ENCODE data around the gene KATNB1.

The KATNB1 gene, protein sequence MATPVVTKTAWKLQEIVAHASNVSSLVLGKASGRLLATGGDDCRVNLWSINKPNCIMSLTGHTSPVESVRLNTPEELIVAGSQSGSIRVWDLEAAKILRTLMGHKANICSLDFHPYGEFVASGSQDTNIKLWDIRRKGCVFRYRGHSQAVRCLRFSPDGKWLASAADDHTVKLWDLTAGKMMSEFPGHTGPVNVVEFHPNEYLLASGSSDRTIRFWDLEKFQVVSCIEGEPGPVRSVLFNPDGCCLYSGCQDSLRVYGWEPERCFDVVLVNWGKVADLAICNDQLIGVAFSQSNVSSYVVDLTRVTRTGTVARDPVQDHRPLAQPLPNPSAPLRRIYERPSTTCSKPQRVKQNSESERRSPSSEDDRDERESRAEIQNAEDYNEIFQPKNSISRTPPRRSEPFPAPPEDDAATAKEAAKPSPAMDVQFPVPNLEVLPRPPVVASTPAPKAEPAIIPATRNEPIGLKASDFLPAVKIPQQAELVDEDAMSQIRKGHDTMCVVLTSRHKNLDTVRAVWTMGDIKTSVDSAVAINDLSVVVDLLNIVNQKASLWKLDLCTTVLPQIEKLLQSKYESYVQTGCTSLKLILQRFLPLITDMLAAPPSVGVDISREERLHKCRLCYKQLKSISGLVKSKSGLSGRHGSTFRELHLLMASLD

DNA sequence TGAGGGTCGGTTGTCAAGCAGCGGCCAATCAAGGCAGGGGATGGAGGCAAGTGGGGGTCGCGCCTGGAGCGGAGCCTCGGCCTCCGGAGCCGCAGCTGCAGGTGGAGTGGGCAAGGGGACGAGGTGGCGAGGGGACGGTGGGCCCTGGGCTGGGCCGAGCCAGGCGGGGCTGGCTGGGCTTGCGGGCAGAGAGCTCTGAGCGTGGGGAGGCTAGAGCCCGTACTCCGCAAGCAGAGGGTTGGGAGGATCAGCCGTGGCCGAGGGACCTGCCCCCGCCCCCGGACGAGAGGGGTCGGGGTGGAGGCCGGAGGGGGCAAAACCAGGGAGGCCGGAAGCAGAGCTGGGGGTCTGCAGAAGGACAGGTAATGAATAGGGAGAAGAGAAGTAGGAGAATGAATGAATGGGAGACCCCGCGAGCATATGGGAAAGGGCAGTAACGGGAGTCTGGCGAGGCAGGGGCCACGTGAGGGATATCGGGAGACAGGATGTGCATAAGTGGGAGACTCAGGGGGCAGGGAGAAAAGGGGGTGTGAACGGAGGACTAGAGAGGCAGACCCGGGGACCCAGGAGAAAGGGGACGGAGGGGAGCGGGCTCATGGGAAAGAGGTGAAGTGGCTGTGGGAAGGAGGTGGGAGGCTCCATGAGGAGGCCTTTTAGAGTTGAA is at the start of gene KATNB1:
Gene KATNB1 (plus strand): TSS at position 16 of the 664 bp plus-strand sequence. CDS start 1,474 bp downstream, outside the sequence.
- DNase-seq: no peak

DNA sequence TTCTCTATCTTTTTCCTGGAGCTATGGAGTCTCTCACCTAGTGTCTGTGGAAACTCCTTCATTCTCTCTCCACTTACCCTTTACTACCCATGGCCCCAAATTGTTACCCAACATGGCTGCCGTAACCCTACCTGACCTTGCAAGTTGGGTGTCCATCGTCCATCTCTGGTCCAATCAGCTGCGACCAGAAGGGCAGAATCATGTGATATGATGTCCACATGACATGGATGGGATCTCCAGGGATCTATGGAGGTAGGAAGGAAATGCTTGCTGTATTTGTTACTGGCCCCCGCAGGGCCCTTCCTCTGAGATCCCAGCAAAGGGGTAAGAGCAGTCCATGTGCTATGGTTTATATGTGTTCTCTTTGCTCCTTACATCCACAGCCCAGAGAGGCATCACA is 49.0 kb upstream of the KATNB1 start:
- no peak for DNase-seq

DNA sequence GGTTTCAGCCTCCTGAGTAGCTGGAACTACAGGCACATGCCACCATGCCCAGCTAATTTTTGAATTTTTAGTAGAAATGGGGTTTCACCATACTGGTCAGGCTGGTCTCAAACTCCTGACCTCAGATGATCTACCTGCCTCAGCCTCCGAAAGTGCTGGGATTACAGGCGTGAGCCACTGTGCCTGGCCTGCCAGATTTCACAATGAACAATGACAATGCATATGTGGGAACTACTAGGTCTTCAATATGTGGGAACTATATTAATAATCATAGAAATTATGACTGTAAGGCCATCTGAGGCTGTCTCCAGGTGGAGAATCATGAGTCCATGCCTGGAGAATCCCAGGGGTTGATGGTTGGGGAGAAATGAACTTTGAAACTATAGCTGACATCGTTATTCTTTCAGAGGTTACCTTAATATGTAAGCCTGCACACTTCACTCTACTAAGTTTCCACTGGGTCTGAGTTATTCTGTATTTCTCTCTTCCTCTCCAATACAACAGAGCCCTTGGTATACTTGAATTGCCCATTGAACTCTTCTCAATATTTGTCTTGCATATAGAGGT is 48.1 kb upstream of the KATNB1 start:
- DNase-seq: no peak

DNA sequence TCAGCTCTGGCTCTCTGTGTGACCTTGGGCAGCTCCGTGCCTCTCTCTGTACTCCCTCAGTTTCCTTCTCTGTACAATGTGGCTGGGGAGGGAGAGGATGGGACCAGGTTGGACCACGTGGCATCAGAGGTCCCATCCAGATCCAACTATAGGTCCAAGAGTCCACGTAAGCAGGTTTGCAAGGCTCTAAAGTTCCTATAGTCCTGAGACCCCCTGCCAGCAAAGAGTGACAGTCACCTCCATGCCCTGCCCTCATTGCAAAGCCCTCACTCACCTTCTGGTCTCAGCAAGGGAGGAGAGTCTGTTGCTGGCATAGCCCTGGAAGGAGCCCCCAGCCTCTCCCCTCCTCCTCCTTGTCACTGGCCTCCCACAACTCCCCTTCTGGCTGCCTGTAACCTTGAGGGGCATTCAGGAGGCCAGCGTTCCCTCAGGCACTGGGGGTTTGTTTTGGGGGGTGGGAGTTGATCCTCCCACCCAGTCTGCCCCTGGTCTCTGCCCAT is 47.0 kb upstream of the KATNB1 start:
- no peak for DNase-seq

DNA sequence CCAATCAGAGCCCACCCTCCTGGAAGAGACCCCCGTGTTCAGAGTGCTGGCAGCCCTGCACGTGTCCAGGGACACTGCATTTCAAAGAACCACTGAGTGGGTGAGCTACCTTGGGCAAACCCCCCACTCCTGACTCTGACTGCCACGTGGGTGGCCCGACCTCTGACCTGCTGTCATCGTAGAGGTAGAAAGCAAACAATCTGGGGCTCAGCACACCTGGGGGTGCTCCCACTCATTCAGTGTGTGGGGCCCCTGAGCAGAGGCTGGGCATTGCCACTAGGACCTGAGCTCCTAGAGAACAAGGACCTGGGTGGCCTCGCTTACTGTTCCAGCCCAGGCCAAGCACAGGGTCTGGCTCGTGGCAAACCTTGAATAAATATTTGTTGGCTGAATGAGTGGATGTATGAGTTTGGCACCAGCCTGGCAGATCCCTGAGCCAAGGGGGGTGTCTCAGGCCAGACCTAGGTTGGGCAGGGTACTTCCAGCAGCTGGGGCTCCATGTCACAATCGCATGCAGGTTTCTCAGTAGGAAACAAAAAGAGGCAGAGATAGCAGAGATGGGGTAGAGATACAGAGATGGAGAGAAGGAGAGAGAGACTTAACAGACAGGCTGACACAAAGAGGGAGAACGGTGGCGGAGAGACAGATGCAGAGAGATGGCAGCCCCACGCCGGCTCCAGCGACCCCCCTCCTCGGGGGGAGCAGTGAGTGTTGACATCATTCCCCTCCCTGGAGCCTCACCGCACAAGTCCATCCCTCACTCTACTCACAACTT is 46.4 kb upstream of the KATNB1 start:
- no peak for DNase-seq

DNA sequence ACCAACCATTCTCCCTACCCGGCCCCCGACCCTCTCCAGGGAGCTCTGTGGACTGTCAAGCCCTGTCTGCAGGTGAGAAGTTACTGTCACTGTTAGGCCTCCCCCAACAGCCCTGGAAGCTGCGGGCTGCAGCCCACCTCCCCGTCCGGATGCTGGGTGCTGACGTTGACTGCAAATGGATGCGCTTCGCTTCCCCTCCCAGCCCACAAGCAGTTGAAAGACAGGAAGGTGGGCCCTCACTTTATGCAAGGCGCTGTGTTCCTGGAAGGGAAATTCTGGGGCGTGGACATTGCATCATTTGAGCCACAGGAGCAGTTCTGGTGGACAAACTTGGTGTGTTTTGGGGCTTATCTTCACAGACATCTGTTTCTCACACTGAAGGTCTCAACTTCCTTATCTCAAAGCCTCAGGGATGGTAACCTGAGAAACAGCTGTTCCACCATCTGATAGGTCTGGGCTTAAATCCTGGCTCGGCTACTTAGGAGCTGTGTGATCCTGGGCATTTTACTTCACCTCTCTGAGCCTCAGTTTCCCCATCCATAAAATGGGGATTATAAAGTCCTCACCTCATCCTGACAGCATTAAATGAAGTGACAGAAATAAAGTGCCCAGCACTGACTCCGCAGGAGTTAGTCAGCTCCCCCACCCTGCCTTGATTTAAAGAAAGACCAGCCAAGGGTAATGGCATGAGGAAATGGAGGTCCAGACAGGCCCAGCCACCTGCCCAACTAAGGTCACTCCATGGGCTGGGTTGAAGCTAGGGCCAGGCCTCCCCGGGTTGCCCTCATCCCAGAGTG is 45.6 kb upstream of the KATNB1 start:
- DNase-seq: no peak

DNA sequence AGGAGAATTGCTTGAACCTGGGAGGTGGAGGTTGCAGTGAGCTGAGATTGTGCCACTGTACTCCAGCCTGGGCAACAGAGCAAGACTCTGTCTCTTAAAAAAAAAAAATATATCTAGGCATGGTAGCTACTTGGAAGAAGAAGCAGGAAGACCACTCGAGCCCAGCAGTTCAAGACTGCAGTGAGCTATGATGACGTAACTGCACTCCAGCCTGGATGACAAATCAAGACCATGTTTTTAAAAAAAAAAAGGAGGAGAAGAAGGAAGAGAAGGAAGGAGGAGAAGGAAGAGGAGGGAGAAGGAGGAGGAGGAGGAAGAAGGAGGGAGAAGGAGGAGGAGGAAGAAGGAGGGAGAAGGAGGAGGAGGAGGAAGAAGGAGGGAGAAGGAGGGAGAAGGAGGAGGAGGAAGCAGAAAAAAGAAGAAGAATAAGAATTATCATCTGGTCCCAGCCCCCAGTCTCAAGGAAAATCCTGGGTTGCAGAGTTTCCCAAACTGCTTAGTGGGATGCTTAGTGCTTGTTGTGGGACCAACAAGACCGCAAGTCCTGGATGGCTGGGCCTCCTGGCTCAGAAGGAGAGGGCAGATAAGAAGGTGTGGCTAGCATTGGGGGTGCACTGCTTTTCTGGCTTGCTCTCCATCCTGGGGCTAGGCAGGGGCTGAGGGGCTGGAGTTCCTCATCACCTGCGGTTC is 44.6 kb upstream of the KATNB1 start:
- no peak for DNase-seq

DNA sequence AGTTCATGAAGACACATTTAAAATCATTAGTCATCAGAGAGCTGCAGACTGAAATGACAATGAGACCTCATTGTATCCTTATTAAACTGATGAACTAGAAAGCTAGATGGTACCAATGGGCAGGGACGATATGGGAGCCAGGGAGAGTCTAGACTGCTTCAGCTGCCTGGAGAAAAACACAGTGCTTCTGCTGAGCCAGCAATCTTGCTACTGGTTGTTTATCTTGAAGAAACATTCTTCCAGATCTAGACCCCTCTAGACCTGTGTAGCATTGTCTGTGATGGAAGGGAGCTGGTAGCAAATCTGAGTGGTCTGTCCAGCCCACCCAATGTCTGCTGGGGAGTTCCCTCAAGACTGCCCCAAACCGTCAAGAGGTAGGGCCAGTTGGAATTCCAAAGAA is 42.9 kb upstream of the KATNB1 start:
- no peak for DNase-seq

DNA sequence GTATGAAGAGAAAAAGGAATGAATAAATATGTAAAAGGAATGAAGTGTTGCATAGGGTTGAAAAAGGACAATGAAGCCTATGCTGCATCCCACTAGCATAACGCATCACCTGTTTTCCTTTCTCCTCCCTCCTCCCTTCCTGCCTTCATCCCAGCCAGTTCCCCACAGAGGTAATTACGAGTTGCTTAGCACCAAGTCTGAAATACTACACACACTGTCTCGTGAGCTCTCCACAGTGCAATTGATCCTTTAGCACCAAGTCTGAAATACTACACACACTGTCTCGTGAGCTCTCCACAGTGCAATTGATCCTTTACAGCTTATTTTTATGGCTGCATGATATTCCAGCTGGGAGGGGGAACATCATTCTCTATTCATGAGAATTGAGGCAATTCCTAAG is 42.0 kb upstream of the KATNB1 start:
- no peak for DNase-seq

DNA sequence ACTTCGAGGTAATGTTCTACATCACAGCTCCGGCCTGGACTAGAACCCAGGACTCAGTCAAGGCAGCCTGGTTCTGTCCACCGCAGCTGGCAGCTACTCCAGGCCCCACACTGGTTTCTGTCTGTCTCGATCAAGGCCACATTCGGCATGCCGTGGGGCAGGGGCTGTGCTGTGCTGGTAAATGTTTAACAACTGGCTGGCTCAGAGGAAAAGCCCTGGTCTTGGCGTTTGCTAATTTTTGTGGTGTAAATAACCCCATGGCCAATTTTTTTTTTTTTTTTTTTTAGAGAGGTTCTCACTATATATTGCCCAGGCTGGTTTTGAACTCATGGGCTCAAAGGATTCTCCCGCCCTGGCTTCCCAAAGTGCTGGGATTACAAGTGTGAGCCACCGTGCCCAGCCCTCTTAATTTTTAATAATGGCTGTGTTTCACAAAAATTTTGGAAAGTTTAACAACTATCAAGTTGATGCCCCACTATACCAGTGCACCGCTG is 41.3 kb upstream of the KATNB1 start:
- no peak for DNase-seq

DNA sequence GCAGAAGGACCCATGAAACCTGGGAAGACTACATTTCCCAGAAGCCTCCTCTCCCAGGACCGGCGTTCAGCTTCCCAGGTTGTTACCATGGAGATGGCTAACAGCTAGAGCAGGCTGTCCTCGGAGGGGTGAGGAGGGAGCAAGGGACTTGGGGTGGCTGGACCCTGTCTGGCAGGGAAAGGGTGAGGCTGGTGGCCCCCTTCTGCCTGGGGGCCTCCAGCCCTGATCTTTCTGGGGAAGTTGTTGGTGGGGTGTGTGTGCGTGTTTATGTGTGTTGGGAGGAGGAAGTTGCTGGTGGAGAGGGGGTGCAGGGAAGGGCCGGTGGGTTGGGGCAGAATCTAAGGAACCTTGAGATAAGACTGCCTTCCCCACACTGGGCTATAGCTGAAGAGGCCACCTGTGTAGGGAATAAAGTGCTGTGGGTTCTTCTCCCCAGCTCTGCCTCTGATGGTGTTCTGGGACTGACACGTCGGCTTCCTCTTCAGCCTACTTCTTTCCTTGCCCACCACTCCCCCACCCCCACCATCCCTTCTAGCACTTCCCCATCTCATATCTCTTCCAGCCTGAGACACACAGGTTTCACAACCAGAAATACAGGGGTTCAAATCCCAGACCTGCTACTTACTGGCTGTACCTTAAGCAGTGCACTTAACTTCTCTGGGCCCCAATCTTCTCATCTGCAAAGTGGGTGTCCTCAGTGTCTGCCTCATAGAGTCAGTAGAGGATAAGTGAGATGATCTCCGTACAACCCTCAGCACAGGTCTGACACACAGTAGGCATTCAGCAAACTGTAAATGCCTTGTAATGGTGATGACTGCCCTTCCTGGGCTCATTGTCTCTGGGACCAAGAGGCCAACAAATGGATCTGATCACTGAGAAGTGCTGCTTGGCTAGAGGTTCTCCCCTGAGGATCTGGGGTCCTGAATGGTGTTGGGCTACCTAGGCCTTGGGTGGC is 40.6 kb upstream of the KATNB1 start, which contains the start of gene DRC7:
Gene DRC7 (plus strand): TSS at position 82 of the 955 bp plus-strand sequence. CDS start 3,144 bp downstream, outside the sequence.
- peak; percentile 1 for DNase-seq

DNA sequence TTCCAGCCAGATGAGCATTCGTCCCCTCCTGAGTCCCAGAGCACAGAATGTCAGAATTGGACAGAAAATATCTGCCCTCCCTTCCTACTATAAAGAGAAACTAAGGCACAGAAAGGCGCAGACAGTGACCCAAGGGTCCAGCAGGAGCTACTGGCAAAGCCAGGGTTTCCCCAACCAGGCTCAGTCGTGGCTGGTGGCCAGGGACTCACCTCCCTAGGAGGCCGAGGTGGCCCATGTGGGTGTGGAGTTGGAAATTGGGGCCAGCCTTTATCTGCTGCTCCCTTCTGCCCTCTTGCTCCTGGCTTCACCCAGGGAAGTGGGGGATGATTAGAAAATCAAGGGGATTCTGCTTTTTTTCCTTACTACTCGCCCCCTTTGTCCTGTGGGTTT is 39.9 kb upstream of the KATNB1 start:
- DNase-seq: no peak

DNA sequence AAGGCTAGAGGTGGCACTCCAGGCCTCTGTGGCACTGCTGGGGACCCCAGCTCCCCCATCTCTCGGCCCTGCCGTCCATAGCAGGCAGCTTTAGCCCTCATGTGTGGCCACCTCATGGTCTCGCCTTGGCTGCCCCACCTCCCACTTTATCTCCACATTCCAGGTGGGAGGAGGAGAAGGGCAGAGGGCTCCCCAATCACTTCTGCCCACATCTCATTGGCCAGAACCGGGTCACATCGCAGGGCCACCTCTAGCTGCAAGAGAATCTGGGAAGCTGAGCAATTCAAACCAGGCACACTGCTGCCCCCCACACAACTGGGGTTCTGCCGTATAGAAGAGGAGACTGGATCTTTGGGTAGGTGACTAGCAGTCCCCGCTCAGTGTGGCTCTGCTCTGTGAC is 39.3 kb upstream of the KATNB1 start:
- DNase-seq: no peak

DNA sequence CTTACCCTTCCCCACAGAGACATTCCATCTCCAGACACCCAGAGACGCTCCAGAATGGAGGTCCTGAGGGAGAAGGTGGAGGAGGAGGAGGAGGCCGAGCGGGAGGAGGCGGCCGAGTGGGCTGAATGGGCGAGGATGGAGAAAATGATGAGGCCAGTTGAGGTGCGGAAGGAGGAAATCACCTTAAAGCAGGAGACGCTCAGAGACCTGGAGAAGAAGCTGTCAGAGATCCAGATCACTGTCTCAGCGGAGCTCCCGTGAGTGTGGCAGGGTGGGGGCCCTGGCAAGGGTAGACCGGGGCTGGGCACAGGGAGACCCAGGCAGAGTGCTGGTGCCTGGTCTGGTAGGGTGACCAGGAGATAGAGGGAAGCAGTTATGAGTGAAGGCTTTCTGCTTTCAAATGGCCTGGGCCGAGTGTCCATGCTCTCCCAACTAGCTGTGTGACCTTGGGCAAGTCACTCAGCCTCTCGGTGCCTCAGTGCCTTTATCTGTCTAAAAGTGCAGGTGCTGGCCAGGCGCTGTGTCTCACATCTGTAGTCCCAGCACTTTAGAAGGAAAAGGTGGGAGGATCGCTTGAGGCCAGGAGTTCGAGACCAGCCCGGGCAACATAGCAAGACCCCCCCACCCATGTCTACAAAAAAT is 37.6 kb upstream of the KATNB1 start:
- no peak for DNase-seq

DNA sequence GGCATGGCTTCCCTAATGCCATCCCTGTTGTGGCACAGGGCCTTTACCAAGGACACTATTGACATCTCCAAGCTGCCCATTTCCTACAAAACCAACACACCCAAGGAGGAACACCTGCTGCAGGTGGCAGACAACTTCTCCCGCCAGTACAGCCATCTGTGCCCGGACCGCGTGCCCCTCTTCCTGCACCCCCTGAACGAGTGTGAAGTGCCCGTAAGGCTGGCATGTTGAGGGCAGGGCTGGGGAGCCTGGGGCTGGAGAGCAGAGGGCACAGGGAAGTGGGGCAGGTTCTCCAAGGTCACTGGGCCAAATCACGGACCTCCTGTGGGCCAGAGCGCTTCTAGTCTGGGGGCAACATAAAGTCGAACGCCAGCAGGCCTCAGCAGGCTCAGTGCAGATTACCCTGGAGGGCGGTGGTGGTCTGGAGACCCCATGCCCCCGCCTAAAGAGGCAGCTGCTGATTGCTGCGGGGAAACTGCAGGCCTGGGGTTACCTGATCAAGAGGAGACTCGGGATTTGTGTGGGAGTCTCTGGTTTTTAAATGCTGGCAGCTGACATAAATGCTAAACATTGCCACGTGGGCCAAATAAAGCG is 36.7 kb upstream of the KATNB1 start:
- no peak for DNase-seq

DNA sequence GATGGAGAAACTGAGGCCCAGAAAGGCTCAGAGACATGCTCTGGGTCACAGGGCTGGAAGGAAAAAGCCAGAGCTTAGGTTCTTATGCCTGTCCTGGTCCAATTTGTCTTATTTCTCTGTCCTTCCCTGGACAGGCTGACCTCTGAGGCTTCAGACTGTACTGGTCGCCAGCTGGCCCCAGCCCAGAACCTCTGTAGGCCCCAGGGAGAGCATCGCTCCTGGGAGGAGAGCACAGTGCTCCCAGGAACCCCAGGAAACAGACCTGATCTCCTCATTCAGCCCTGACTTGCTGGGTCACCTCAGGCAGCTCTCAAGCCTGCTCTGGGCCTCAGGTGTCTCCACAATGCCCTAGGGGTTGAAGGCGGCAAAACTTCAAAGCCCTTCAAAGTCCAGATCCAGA is 36.1 kb upstream of the KATNB1 start:
- DNase-seq: no peak

DNA sequence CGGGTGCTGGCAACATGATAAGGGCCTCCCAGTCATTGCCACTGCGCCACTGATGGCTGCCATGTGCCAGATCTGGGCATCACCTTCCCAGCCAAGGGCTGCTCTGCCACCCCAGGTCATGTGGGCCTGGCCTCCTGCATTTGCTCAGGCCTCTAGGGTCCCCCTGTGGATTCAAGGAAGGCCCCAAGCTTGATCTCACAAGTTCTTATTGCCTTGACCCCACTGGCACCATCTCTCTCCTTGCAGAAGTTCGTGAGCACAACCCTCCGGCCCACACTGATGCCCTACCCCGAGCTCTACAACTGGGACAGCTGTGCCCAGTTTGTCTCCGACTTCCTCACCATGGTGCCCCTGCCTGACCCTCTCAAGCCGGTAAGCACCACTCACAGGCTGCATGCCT is 35.7 kb upstream of the KATNB1 start:
- DNase-seq: no peak

DNA sequence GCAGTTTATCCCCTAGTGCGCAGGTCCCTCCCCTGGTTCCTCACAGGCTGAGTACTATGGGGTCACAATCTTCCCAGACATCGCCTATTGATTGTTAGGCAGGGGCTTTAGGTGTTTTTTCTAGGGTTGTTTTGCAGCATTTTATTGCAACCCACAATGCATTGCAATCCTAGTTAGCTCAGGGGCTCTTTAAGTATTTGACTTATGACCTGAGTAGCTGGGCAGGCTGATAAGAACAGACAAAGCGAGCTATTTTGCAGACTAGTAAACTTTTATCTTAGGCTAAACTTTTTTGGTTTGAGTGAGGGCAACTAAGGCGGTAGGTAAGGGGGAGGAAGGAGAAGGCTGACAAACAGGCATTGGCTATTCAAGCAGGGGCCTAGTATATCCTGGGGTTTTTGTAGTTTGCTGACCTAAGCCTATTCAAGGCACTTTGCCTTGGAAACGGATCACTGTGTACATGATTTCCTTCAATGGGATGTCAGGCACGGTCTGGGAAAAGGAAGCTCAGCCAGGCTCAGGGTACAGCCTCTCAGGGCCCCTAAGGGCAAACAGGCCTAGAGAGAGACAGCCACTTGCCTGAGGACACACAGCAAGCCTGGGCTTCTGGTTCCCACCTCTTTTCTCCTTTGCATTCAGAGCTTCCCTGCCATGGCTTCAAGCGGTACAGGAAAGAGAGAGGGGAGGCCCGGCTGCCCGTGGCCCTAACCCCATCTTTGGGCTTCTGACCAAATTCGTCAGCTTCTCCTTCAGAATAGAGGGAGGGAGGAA is 34.6 kb upstream of the KATNB1 start:
- DNase-seq: no peak
